HepG2 (cell line): ENCODE data around the gene FAM32A. TPM values are rescaled to one million over a fixed set of nuclear protein-coding genes. Genes with fewer than 3 reads are reported as not detected.

Source experiments
- ATAC-seq: fragments of 200-7000 bp; cut with Tn5 transposase; 3 replicates; pipeline ENCODE4 v1.9.1; 2020; ENCODE audit warnings: mild to moderate bottlenecking, moderate library complexity
- BruUV-seq: library from RNA; stranded (reverse); fragments of 400-500 nt; replicated peaks from 2 replicates; lab custom pipeline; 2021; lab: Mats Ljungman, UMichigan
- CTCF ChIA-PET: fragments of 300-600 bp; formaldehyde crosslinking; extraction: SDS; loops from one replicate; lab custom pipeline; 2021; ENCODE audit warnings: low total read pairs, inconsistent platforms, low intra/inter-chr PET ratio; lab: Yijun Ruan, JAX
- POLR2A ChIA-PET: fragments of 350-600 bp; sonication (Branson Sonifier 250); formaldehyde crosslinking; loops from one replicate; lab custom pipeline; 2020; ENCODE audit warnings: antibody characterized with exemption, inconsistent platforms; lab: Yijun Ruan, JAX
- DNase-seq: peaks from one replicate; pipeline ENCODE4 v3.0.0-alpha.2; 2015; ENCODE audit warnings: low spot score
- FAIRE-seq: peaks from 3 replicates; lab custom pipeline; 2011; peaks lifted over from hg19 to GRCh38; lab: Jason Lieb, UNC
- H2AFZ ChIP-seq: one replicate; pipeline ENCODE4 v1.6.1; 2011; ENCODE audit warnings: low read length, inconsistent platforms
- H3K27ac ChIP-seq: fragments of 300-600 bp; 3 replicates; pipeline ENCODE4 v1.8.0; 2011; ENCODE audit warnings: mixed run types, mild to moderate bottlenecking, mixed read lengths, low read length, inconsistent platforms; ENCODE audit not compliant: insufficient read depth; ENCODE audit errors: extremely low read length
- H3K27me3 ChIP-seq, 2 experiments: fragments of 200-600 bp in 1 of 2; 2 replicates in 1 of 2; 3 replicates in 1 of 2; pipeline versions ENCODE4 v1.6.0 to v1.8.0; 2011; ENCODE audit warnings: low read length in 2 of 2, mild to moderate bottlenecking in 2 of 2, moderate library complexity in 2 of 2, inconsistent platforms in 1 of 2; ENCODE audit not compliant: insufficient read depth in 2 of 2, control insufficient read depth in 1 of 2
- H3K36me3 ChIP-seq, 2 experiments: fragments of 200-600 bp in 1 of 2; replicated peaks in 1 of 2; 2 replicates in 1 of 2; 3 replicates in 1 of 2; pipeline versions ENCODE4 v1.5.1 to v1.8.0; 2011; ENCODE audit warnings: low read length in 2 of 2, inconsistent platforms in 1 of 2; ENCODE audit not compliant: insufficient read depth in 2 of 2, control insufficient read depth in 1 of 2
- H3K4me1 ChIP-seq: 2 replicates; pipeline ENCODE4 v1.5.1; 2012; ENCODE audit warnings: low read length, inconsistent platforms; ENCODE audit not compliant: insufficient read depth
- H3K4me2 ChIP-seq: 2 replicates; pipeline ENCODE4 v1.6.0; 2011; ENCODE audit warnings: low read depth, low read length, inconsistent platforms
- H3K4me3 ChIP-seq, 3 experiments: fragments of 200-600 bp in 1 of 3; sonication (generic), shearing (Covaris generic) in 1 of 3; replicated peaks in 1 of 3; 2 replicates each; pipeline ENCODE4 v1.5.1; 2011 to 2016; ENCODE audit warnings: low read length in 3 of 3, inconsistent platforms in 2 of 3, low read depth in 2 of 3, mild to moderate bottlenecking in 2 of 3, control low read depth in 1 of 3, mixed read lengths in 1 of 3; ENCODE audit not compliant: insufficient read depth in 1 of 3
- H3K79me2 ChIP-seq: one replicate; pipeline ENCODE4 v1.6.1; 2011; ENCODE audit warnings: low read length, inconsistent platforms; ENCODE audit not compliant: insufficient read depth
- H3K9ac ChIP-seq: 2 replicates; pipeline ENCODE4 v1.6.0; 2011; ENCODE audit warnings: mild to moderate bottlenecking, low read depth, low read length, inconsistent platforms; ENCODE audit not compliant: insufficient read depth
- H3K9me3 ChIP-seq: 2 replicates; pipeline ENCODE4 v1.5.1; 2012; ENCODE audit warnings: mild to moderate bottlenecking, low read length
- H4K20me1 ChIP-seq: 2 replicates; pipeline ENCODE4 v1.6.0; 2011; ENCODE audit warnings: inconsistent platforms, mild to moderate bottlenecking, low read length, moderate library complexity; ENCODE audit not compliant: insufficient read depth
- CHD2 ChIP-seq: IDR thresholded peaks from 2 replicates; pipeline ENCODE4 v1.6.1; 2011; ENCODE audit warnings: low read depth, low read length, improper control_type of control experiment
- CTCF ChIP-seq: sonication (generic); formaldehyde crosslinking; IDR thresholded peaks from 2 replicates; pipeline ENCODE4 v1.5.0; 2020; ENCODE audit warnings: mild to moderate bottlenecking, missing genetic modification reagents, moderate library complexity
- JDP2 ChIP-seq: sonication (generic); formaldehyde crosslinking; IDR thresholded peaks from 2 replicates; pipeline ENCODE4 v1.8.1; 2022; ENCODE audit warnings: missing genetic modification reagents, borderline replicate concordance
- JUN ChIP-seq: sonication (generic); formaldehyde crosslinking; IDR thresholded peaks from 2 replicates; pipeline ENCODE4 v1.4.0; 2020; ENCODE audit warnings: mild to moderate bottlenecking, missing genetic modification reagents
- MXD1 ChIP-seq: sonication (generic); formaldehyde crosslinking; IDR thresholded peaks from 2 replicates; pipeline ENCODE4 v1.4.0; 2020; ENCODE audit warnings: mild to moderate bottlenecking, missing genetic modification reagents
- RBAK ChIP-seq: sonication (generic); formaldehyde crosslinking; IDR thresholded peaks from 2 replicates; pipeline ENCODE4 v1.5.1; 2020; ENCODE audit warnings: mild to moderate bottlenecking, missing genetic modification reagents
- REXO4 ChIP-seq: sonication (generic); formaldehyde crosslinking; IDR thresholded peaks from 2 replicates; pipeline ENCODE4 v1.8.0; 2022; ENCODE audit warnings: missing genetic modification reagents, mild to moderate bottlenecking, borderline replicate concordance
- THYN1 ChIP-seq: sonication (generic); formaldehyde crosslinking; IDR thresholded peaks from 2 replicates; pipeline ENCODE4 v1.8.1; 2023; ENCODE audit warnings: low read depth, mild to moderate bottlenecking, moderate library complexity, missing genetic modification reagents, borderline replicate concordance
- ZBTB10 ChIP-seq: sonication (generic); formaldehyde crosslinking; IDR thresholded peaks from 2 replicates; pipeline ENCODE4 v1.4.0; 2020; ENCODE audit warnings: missing genetic modification reagents, borderline replicate concordance
- ZNF143 ChIP-seq: sonication (generic); formaldehyde crosslinking; IDR thresholded peaks from 2 replicates; pipeline ENCODE4 v1.4.0; 2020; ENCODE audit warnings: missing genetic modification reagents
- ZNF614 ChIP-seq: IDR thresholded peaks from 2 replicates; pipeline ENCODE4 v1.6.1; 2018; ENCODE audit warnings: missing biosample characterization, missing genetic modification reagents, inconsistent platforms, borderline replicate concordance
- WGBS: methylation state at CpG from one replicate; pipeline ENCODE4 v1.1.6; 2017; ENCODE audit warnings: low lambda C conversion rate; 5-methylcytosine and 5-hydroxymethylcytosine counted together
- in situ Hi-C: cut with HindIII; loops from 2 replicates; pipeline ENCODE4 v1.10.0; 2017; ENCODE audit warnings: low pct_unique_long_range_greater_than_20kb; ENCODE audit not compliant: extremely low pct_ligation_motif_present
- intact Hi-C: fragments of 100-400 bp; cut with micrococcal nuclease; formaldehyde crosslinking; loops from one replicate; pipeline ENCODE4 v1.10.0; 2022; ENCODE audit not compliant: unreplicated experiment
- polyA plus RNA-seq, 8 experiments: library from polyadenylated mRNA; depleted of rRNA in 3 of 8; stranded (reverse) in 7 of 8; unstranded in 1 of 8; fragments of >200 nt; fragmentation: Illumina TruSeq in 4 of 8; extraction: Trizol in 4 of 8; gene quantifications; 2 replicates each; pipeline versions ENCODE4 v1.2.1 to v1.2.3, GENCODE V29; 2011 to 2016; ENCODE audit warnings: low read depth in 4 of 8, missing spikeins in 1 of 8, mixed read lengths in 1 of 8; ENCODE audit not compliant: insufficient read depth in 1 of 8
- total RNA-seq, 5 experiments: library from RNA; depleted of rRNA; stranded (reverse); fragments of >200 nt; fragmentation: Illumina TruSeq; extraction: Trizol; gene quantifications; 2 replicates each; pipeline ENCODE4 v1.2.3, GENCODE V29; 2016; ENCODE audit warnings: low read depth in 1 of 5

FAM32A gene
- total and polyA plus RNA-seq, 2 of the 13 experiments (the other 11 are each of a cell fraction or from before 2014, with no cell fraction given), result 85.8 to 86.2 TPM

- H4K20me1 ChIP-seq, result no peaks in the 10 kb centered on the region
- H3K79me2 ChIP-seq, result no peaks in the 10 kb centered on the region
- H3K9me3 ChIP-seq, result no peaks in the 10 kb centered on the region
- in situ Hi-C loops (no loop called here), intact Hi-C loops (no loop called here)
- ATAC-seq, result no peak
- H3K27ac ChIP-seq, result no peak overlapping the region
- no peak overlapping the region for H2AFZ ChIP-seq
- H3K4me3 ChIP-seq, result no peak overlapping the region
- ChIA-PET CTCF (no interaction called here), POLR2A (no interaction called here)
- BruUV-seq, result no TSS peak
- no peak for TF ChIP-seq RBAK (CRISPR knock-in tag)
- no peak for TF ChIP-seq THYN1
- TF ChIP-seq REXO4 (CRISPR knock-in tag), result no peak
- no peak overlapping the region for H3K9ac ChIP-seq
- H3K36me3 ChIP-seq, result peaks cover 14 to 32% of the 10 kb centered on the region in 2 experiments; a peak in 4 of 5 replicates
- H3K4me2 ChIP-seq, result no peak overlapping the region
- H3K27me3 ChIP-seq, result no peaks in the 10 kb centered on the region
- no peak for FAIRE-seq
- no peak for DNase-seq
- no peaks in the 10 kb centered on the region for H3K4me1 ChIP-seq
Observed at GRCh38 chr19:16213076-16213475, 27.9 kb downstream of the FAM32A start.

- Histone ChIP-seq H3K4me2 (no peak overlapping the region), H3K79me2 (no peaks in the 10 kb centered on the region), H3K4me1 (no peaks in the 10 kb centered on the region), H3K36me3 (peaks cover 8 to 35% of the 10 kb centered on the region in 2 experiments; a peak in 4 of 5 replicates), H3K27me3 (no peaks in the 10 kb centered on the region), H3K27ac (no peak overlapping the region), H3K9me3 (peaks cover 25% of the 10 kb centered on the region), H2AFZ (no peak overlapping the region), H3K9ac (no peak overlapping the region), H3K4me3 (no peak overlapping the region), H4K20me1 (no peaks in the 10 kb centered on the region)
- in situ Hi-C loops (no loop called here), intact Hi-C loops (no loop called here)
- DNase-seq (no peak), FAIRE-seq (no peak), ATAC-seq (no peak)
- TF ChIP-seq JDP2 (no peak), CHD2 (no peak), MXD1 (CRISPR knock-in tag) (no peak), ZNF614 (CRISPR knock-in tag) (no peak), ZNF143 (CRISPR knock-in tag) (no peak), JUN (CRISPR knock-in tag) (no peak), CTCF (CRISPR knock-in tag) (no peak), ZBTB10 (no peak)
- ChIA-PET POLR2A (no interaction called here), CTCF (no interaction called here)
- no TSS peak for BruUV-seq
- WGBS, result 96% methylated on average over 5 of the region's 13 CpGs
Observed at GRCh38 chr19:16216744-16217670, 31.8 kb downstream of the FAM32A start.
